GM12872 (cell line): ENCODE measurements around the gene KDM6A.

Experiments used
- CTCF ChIP-seq: IDR thresholded peaks from 3 replicates; pipeline ENCODE4 v1.5.1; 2011; ENCODE audit warnings: low read depth, mild to moderate bottlenecking, low read length, moderate library complexity; ENCODE audit not compliant: insufficient read depth

The KDM6A gene

GRCh38 chrX:44997888-44998287 is 124.9 kb downstream of the KDM6A start:
- no peak for TF ChIP-seq CTCF

GRCh38 chrX:45001048-45001447 is 128.1 kb downstream of the KDM6A start:
- TF ChIP-seq CTCF: no peak

- no peak for TF ChIP-seq CTCF
Observed at GRCh38 chrX:45003085-45003484, 130.1 kb downstream of the KDM6A start.

- no peak for TF ChIP-seq CTCF
Observed at GRCh38 chrX:45006002-45006800, 133.2 kb downstream of the KDM6A start.

- TF ChIP-seq CTCF: no peak
Observed at GRCh38 chrX:45007598-45007997, 134.6 kb downstream of the KDM6A start.

- TF ChIP-seq CTCF: no peak
Observed at GRCh38 chrX:45009371-45010000, 136.5 kb downstream of the KDM6A start.

GRCh38 chrX:45011131-45011530 is 138.1 kb downstream of the KDM6A start:
- TF ChIP-seq CTCF: no peak
